ENCODE data around the gene NAA60. TPM values are rescaled to one million over a fixed set of nuclear protein-coding genes. Genes with fewer than 3 reads are reported as not detected.

The NAA60 gene
- total and polyA plus RNA-seq, 2 experiments from 2014 or later: 32.4 to 36.5 TPM

- TF ChIP-seq ZNF462 (CRISPR knock-in tag; IDR thresholded peaks at IDR 0.05) (no peak), ZNF331 (CRISPR knock-in tag; IDR thresholded peaks at IDR 0.05; ENCODE audit: low read depth) (no peak), STAT1 (IDR thresholded peaks at IDR 0.05; ENCODE audit: unreplicated experiment) (no peak), ZNF114 (CRISPR knock-in tag; IDR thresholded peaks at IDR 0.05) (no peak), CTCF (conservative IDR thresholded peaks at IDR 0.05; ENCODE audit: low read depth in 2 of 2) (no peak)
Observed at GRCh38 chr16:3486506-3487215, 43.2 kb downstream of the NAA60 start (continued).

Measured in GM23338 (cell line).